ENCODE measurements around the gene HAAO. TPM values are rescaled to one million over a fixed set of nuclear protein-coding genes. Genes with fewer than 3 reads are reported as not detected.

HAAO gene
- total RNA-seq, 6 experiments from 2014 or later = 0.30 to 0.58 (median 0.47) TPM; not detected in 2

GRCh38 chr2:42789751-42790150, 2.6 kb downstream of the HAAO start:
- Mint-ChIP-seq H3K4me1 (ENCODE audit: low read depth) (peaks cover 21% of the 10 kb centered on the region), H3K36me3 (ENCODE audit: low read depth) (0 out of 2 replicates have a peak, but pooled peaks cover 7% of the 10 kb centered on the region), H3K9me3 (no peaks in the 10 kb centered on the region), H3K27me3 (ENCODE audit: insufficient read depth) (peaks cover 49% of the 10 kb centered on the region), H3K4me3 (no peak overlapping the region), H3K27ac (no peak overlapping the region)
- no peak for DNase-seq
- TF ChIP-seq CTCF (IDR thresholded peaks at IDR 0.05) = no peak

GRCh38 chr2:42788882-42789281, 3.5 kb downstream of the HAAO start:
- no peak overlapping the region for H3K27ac Mint-ChIP-seq
- no peak overlapping the region for H3K4me3 Mint-ChIP-seq
- DNase-seq = no peak
- H3K9me3 Mint-ChIP-seq = no peaks in the 10 kb centered on the region
- 0 out of 2 replicates have a peak, but pooled peaks cover 7% of the 10 kb centered on the region for H3K36me3 Mint-ChIP-seq (ENCODE audit: low read depth)
- H3K4me1 Mint-ChIP-seq (ENCODE audit: low read depth) = peaks cover 12% of the 10 kb centered on the region
- H3K27me3 Mint-ChIP-seq (ENCODE audit: insufficient read depth) = peaks cover 43% of the 10 kb centered on the region
- no peak for TF ChIP-seq CTCF (IDR thresholded peaks at IDR 0.05)

- Mint-ChIP-seq H3K27me3 (ENCODE audit: insufficient read depth) (peaks cover 39% of the 10 kb centered on the region), H3K4me1 (ENCODE audit: low read depth) (peaks cover 7% of the 10 kb centered on the region), H3K9me3 (no peaks in the 10 kb centered on the region), H3K36me3 (ENCODE audit: low read depth) (0 out of 2 replicates have a peak, but pooled peaks cover 7% of the 10 kb centered on the region), H3K27ac (no peak overlapping the region), H3K4me3 (no peak overlapping the region)
- no peak for DNase-seq
- no peak for TF ChIP-seq CTCF (IDR thresholded peaks at IDR 0.05)
Observed at GRCh38 chr2:42788478-42788793, 3.9 kb downstream of the HAAO start.

- Mint-ChIP-seq H3K9me3 (no peaks in the 10 kb centered on the region), H3K4me3 (no peak overlapping the region), H3K27me3 (ENCODE audit: insufficient read depth) (peaks cover 36% of the 10 kb centered on the region), H3K4me1 (ENCODE audit: low read depth) (0 out of 2 replicates have a peak, but pooled peaks cover 4% of the 10 kb centered on the region), H3K27ac (no peak overlapping the region), H3K36me3 (ENCODE audit: low read depth) (0 out of 2 replicates have a peak, but pooled peaks cover 7% of the 10 kb centered on the region)
- no peak for TF ChIP-seq CTCF (IDR thresholded peaks at IDR 0.05)
- no peak for DNase-seq
Observed at GRCh38 chr2:42787788-42788477, 4.5 kb downstream of the HAAO start.

- TF ChIP-seq CTCF (IDR thresholded peaks at IDR 0.05) = no peak
- H3K9me3 Mint-ChIP-seq = no peaks in the 10 kb centered on the region
- H3K36me3 Mint-ChIP-seq (ENCODE audit: low read depth) = 0 out of 2 replicates have a peak, but pooled peaks cover 7% of the 10 kb centered on the region
- no peak overlapping the region for H3K27ac Mint-ChIP-seq
- 0 out of 2 replicates have a peak, but pooled peaks cover 4% of the 10 kb centered on the region for H3K4me1 Mint-ChIP-seq (ENCODE audit: low read depth)
- DNase-seq = no peak
- H3K27me3 Mint-ChIP-seq (ENCODE audit: insufficient read depth) = peaks cover 41% of the 10 kb centered on the region
- H3K4me3 Mint-ChIP-seq = no peak overlapping the region
Observed at GRCh38 chr2:42787424-42787787, 5.0 kb downstream of the HAAO start.

Measured in HFFc6 (cell line).